ENCODE results near the gene UQCC3.

DNA sequence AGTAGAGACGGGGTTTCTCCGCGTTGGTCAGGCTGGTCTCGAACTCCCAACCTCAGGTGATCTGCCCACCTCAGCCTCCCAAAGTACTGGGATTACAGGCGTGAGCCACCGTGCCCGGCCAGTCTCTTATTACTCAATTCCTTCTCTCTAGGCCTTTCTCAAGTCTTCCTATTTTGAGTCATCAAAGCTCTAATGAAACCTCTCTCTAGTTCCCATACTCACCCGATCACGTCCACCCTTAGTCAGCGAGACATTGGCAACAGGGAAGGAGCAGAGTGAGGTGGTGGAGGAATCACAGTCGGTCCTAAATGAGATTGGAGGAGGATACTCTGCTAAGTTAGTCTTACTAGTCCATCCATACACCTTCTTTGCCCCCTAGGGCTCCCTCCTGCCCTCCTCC is 30.8 kb downstream of the UQCC3 start:
- TF ChIP-seq EP300 (IDR thresholded peaks at IDR 0.05) (no peak), POLR2A (IDR thresholded peaks at IDR 0.05) (no peak)
- TF ChIP-seq, protein P1, sequence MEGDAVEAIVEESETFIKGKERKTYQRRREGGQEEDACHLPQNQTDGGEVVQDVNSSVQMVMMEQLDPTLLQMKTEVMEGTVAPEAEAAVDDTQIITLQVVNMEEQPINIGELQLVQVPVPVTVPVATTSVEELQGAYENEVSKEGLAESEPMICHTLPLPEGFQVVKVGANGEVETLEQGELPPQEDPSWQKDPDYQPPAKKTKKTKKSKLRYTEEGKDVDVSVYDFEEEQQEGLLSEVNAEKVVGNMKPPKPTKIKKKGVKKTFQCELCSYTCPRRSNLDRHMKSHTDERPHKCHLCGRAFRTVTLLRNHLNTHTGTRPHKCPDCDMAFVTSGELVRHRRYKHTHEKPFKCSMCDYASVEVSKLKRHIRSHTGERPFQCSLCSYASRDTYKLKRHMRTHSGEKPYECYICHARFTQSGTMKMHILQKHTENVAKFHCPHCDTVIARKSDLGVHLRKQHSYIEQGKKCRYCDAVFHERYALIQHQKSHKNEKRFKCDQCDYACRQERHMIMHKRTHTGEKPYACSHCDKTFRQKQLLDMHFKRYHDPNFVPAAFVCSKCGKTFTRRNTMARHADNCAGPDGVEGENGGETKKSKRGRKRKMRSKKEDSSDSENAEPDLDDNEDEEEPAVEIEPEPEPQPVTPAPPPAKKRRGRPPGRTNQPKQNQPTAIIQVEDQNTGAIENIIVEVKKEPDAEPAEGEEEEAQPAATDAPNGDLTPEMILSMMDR (IDR thresholded peaks at IDR 0.05) = no peak

Measured in sigmoid colon (tissue), 4 donors.